Activated T-helper 1 cell treated with anti-CD3 and anti-CD28 coated beads, Interleukin-12 subunit alpha, Interleukin-12 subunit beta, Interleukin-2, Interleukin-4 antibody, amounts not matched to agents 30 ng/mL and 10 ng/mL and 1 ng/mL, durations not matched to agents 14 hours and 24 hours and 36 hours (primary cell): ENCODE measurements around the gene CDK3. TPM values are rescaled to one million over a fixed set of nuclear protein-coding genes. Genes with fewer than 3 reads are reported as not detected.
"Not testable (repeated sequence)": the region's sequence is repeated elsewhere in the genome, so short reads cannot be mapped to it uniquely, and the experiment has no call there.

Experiments
- DNase-seq: peaks from one replicate; pipeline ENCODE4 v3.0.0; 2021; ENCODE audit warnings: low spot score
- H3K27ac Mint-ChIP-seq: one replicate; pipeline ENCODE4 v1.8.0; 2021; ENCODE audit warnings: mild to moderate bottlenecking, mixed read lengths
- H3K27me3 Mint-ChIP-seq: one replicate; pipeline ENCODE4 v1.8.0; 2022; ENCODE audit warnings: mild to moderate bottlenecking, moderate library complexity, mixed read lengths; ENCODE audit not compliant: insufficient read depth
- H3K36me3 Mint-ChIP-seq: one replicate; pipeline ENCODE4 v1.8.0; 2021; ENCODE audit warnings: low read depth, mixed read lengths
- H3K4me1 Mint-ChIP-seq: one replicate; pipeline ENCODE4 v1.8.0; 2021; ENCODE audit warnings: low read depth, mixed read lengths
- H3K4me3 Mint-ChIP-seq: one replicate; pipeline ENCODE4 v1.8.0; 2021; ENCODE audit warnings: mild to moderate bottlenecking, moderate library complexity, mixed read lengths
- H3K9me3 Mint-ChIP-seq: one replicate; pipeline ENCODE4 v1.8.0; 2021; ENCODE audit warnings: mixed read lengths
- intact Hi-C: fragments of 100-400 bp; cut with micrococcal nuclease; formaldehyde crosslinking; loops from one replicate; pipeline ENCODE4 v1.15.1; 2024
- total RNA-seq: library from RNA; stranded (reverse); gene quantifications from 2 replicates; pipeline ENCODE4 v1.2.3, GENCODE V29; 2022

Gene CDK3
- total RNA-seq: 4.9 and 5.3 TPM in 2 replicates

DNA sequence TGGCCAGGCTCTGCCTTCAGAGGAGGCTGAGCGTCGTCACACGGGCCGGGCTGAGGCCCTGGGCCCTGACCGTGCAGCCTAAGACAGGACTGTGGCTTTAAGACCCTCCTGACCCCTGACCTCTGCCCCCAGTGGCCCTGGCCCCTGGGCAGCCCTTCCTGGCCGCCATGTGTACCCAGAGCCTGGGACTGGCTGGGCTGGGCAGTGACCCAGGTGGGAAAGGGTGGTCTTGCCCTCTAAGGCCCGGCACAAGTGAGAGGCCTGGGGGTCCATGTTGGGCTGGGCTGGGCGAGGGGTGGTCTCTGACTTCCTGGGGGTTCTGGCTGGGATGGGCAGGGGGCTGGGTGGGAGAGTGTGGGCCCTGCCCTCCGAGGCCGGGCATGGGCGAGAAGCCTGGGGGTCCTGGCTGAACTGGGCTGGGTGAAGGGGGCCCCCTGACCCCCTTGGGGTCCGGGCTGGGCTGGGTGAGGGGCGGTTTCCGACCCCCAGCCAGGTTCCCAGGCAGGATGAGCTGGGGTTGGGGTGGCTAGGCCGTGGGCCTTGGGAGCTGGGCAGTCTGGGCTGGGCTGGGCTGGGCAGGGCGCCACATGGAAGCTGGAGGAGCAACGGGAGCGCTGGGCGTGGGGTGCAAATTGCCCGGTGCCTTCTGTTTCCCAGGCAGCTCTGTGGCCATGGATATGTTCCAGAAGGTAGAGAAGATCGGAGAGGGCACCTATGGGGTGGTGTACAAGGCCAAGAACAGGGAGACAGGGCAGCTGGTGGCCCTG lies at the start of gene CDK3:
CDK3 (plus strand) TSS at position 101 of the 767 bp plus-strand sequence; CDS start at position 672, 571 bp downstream.
- peaks cover 2% of the 10 kb centered on the region for H3K36me3 Mint-ChIP-seq
- no peaks in the 10 kb centered on the region for H3K9me3 Mint-ChIP-seq
- H3K4me1 Mint-ChIP-seq: peaks cover 25% of the 10 kb centered on the region
- intact Hi-C loops: no loop called here
- no peaks in the 10 kb centered on the region for H3K27me3 Mint-ChIP-seq
- no peak within 1 kb of the TSS for H3K4me3 Mint-ChIP-seq
- DNase-seq: no peak
- no peak within 1 kb of the TSS for H3K27ac Mint-ChIP-seq

DNA sequence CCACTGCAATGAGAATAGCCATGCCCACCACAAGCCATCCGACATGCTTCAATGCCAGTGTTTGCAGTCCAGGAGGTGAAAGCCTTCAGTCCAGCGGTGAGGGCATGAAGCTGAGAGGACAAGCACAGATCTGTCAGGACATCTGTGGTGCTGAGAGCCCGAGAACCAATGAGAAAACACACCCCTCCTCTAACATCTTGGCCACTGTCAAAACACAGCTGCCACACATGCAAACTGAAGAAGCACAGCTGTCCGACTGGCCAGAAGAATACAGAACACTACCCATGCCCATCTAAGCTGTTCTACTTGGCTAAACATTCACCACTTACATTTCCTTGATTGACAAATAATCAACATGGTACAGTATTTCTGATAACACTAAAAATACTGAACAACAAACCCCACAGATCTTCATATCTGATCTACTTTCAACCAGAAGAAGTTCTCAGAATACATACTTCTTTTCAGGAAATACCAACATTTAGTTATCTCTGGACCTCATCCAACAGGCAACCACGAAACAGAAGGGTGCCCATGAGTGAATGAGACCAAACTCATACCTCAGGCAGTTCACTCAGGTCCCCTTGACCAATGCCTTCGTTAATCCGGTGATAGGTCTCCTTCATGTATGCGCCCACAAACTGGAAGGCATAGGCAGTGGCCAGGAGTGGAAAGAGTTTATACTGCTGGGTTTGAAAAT lies 49.6 kb upstream of the CDK3 start:
- H3K9me3 Mint-ChIP-seq: no peaks in the 10 kb centered on the region
- H3K4me3 Mint-ChIP-seq: no peak overlapping the region
- H3K36me3 Mint-ChIP-seq: peaks cover 25% of the 10 kb centered on the region
- H3K4me1 Mint-ChIP-seq: peaks cover 7% of the 10 kb centered on the region
- no peak overlapping the region for H3K27ac Mint-ChIP-seq
- no peak for DNase-seq
- no peaks in the 10 kb centered on the region for H3K27me3 Mint-ChIP-seq
- intact Hi-C loops: no loop called here

DNA sequence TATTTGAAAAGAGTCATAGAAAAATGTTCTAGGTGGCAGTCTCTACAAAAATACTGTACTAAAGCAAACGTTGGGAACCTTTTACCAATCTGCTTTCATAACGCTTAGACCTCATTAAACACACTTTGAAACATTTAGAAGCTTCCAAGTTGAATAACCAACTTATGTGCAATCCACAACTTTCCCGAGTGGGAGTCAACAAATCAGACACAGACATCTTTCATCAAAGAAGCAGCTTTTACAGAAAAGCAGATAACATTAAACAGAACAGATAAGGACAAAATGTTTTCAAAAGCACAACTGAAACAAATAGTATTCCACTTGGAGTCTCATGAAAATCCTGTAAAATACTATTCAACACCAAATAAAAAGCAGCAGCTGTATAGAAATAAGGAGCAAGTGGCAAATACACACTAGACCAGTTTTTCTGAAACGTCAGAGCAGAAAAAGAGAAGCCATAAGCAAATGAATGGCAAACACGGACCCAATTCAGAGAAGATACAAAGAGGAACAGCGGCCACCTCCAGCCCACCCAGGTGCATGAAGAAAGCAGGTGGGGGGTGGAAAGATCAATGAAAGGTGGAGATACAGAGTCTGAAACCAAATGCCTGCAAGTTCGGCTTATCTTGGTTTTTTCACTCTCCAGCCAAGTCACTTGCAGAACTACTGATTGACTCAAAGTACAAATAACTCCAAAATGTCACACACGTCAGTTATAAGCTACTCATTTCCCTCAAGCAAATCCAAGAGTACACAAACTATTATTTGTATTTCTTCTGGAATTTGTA lies 41.4 kb upstream of the CDK3 start:
- Mint-ChIP-seq H3K27ac (no peak overlapping the region), H3K27me3 (no peaks in the 10 kb centered on the region), H3K9me3 (no peaks in the 10 kb centered on the region), H3K4me3 (no peak overlapping the region), H3K36me3 (peaks cover 12% of the 10 kb centered on the region), H3K4me1 (peaks cover 5% of the 10 kb centered on the region)
- intact Hi-C loops: no loop called here
- no peak for DNase-seq

DNA sequence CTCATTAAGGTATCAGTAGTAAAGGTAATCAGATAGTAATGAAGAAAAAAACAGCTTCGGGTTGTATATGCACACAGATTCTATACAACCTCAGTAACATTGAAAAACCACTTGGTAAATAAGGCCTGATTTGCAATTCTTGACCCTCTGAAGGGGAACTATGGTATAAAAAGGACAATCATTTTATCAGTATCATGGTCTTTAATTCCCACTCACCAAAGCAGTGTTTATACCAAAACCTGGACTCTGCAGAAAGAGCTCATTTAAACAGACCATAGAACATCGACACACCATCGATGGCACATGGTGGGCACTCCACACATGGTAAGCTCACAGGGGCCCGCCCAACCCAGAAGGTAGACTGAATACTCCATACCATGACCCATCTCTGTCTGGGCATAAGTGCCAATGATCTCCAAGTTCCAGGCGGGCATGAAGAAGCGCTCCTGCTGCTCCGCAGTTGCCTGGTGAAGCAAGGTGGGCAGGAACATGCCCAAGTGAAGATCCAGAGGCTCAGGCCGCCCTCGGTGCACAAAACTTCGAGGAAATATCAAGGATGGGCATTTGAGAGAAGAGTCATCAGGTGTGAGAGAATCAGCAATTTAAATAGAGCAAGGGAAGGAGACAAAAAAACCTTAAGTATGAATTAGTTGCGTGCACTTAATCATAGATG lies 40.7 kb upstream of the CDK3 start:
- no peak overlapping the region for H3K4me3 Mint-ChIP-seq
- no peaks in the 10 kb centered on the region for H3K9me3 Mint-ChIP-seq
- no peaks in the 10 kb centered on the region for H3K27me3 Mint-ChIP-seq
- peaks cover 5% of the 10 kb centered on the region for H3K4me1 Mint-ChIP-seq
- H3K27ac Mint-ChIP-seq: no peak overlapping the region
- peaks cover 12% of the 10 kb centered on the region for H3K36me3 Mint-ChIP-seq
- no peak for DNase-seq
- intact Hi-C loops: no loop called here

DNA sequence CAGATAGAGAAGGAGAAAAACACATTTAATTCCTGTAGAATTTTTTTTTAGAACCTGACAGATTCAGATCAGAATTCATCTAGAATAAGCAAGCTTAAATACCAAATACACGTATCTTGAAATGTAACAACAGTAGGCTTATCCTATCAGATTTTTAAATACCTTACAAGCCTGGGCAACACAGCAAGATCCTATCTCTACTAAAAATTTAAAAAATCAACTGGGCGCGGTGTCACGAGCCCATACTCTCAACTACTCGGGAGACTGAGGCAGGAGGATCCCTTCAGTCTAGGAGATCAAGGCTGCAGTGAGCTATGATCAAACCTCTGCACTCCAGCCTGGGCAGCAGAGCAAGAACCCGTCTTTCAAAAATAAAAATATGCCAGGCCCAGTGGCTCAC lies 35.2 kb upstream of the CDK3 start:
- H3K27me3 Mint-ChIP-seq: no peaks in the 10 kb centered on the region
- intact Hi-C loops: no loop called here
- DNase-seq: no peak
- no peaks in the 10 kb centered on the region for H3K9me3 Mint-ChIP-seq
- no peak overlapping the region for H3K27ac Mint-ChIP-seq
- no peaks in the 10 kb centered on the region for H3K4me1 Mint-ChIP-seq
- H3K36me3 Mint-ChIP-seq: peaks cover 4% of the 10 kb centered on the region
- no peak overlapping the region for H3K4me3 Mint-ChIP-seq

DNA sequence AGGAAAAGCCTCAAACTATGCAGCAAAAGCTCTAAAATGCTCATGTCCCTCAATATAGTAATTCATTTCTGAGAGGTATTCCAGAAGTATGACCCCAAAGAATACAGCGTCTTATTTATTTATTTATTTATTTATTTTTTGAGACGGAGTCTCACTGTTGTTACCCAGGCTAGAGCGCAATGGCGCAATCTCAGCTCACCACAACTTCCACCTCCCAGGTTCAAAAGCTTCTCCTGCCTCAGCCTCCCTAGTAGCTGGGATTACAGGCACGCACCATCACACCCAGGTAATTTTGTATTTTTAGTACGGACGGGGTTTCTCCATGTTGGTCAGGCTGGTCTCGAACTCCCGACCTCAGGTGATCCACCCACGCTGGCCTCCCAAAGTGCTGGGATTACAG lies 31.6 kb upstream of the CDK3 start:
- H3K9me3 Mint-ChIP-seq, intact Hi-C loops, DNase-seq, H3K27ac Mint-ChIP-seq, H3K4me1 Mint-ChIP-seq, H3K4me3 Mint-ChIP-seq, H3K27me3 Mint-ChIP-seq: not testable (repeated sequence)
- peaks cover 19% of the 10 kb centered on the region for H3K36me3 Mint-ChIP-seq

DNA sequence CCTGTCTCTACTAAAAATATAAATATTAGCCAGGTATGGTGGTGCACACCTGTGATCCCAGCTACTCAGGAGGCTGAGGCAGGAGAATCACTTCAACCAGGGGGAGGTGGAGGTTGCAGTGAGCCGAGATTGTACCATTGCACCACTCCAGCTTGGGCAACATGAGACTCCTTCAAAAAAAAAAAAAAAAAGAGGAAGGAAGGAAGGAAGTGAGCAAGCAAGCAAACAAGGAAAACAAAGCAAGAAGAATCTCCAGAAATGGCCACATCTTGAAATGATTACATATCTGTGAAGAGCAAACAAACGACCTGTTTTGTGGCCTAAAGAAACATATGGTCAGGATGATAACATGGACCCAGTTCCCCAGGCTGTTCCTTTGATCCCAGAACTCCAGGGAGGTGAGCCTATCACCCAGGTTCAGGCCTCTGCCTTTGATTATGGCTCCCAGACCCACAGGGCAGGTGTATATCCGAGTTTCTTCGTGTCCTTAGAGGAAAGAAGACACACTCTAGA lies 30.6 kb upstream of the CDK3 start:
- no peaks in the 10 kb centered on the region for H3K9me3 Mint-ChIP-seq
- peaks cover 22% of the 10 kb centered on the region for H3K36me3 Mint-ChIP-seq
- H3K27me3 Mint-ChIP-seq: no peaks in the 10 kb centered on the region
- H3K27ac Mint-ChIP-seq: no peak overlapping the region
- intact Hi-C loops: loop anchor here (10.0 kb wide), 1 partner anchor 1695 kb away; no protein-coding TSS in a partner anchor
- H3K4me1 Mint-ChIP-seq: no peaks in the 10 kb centered on the region
- no peak for DNase-seq
- no peak overlapping the region for H3K4me3 Mint-ChIP-seq

DNA sequence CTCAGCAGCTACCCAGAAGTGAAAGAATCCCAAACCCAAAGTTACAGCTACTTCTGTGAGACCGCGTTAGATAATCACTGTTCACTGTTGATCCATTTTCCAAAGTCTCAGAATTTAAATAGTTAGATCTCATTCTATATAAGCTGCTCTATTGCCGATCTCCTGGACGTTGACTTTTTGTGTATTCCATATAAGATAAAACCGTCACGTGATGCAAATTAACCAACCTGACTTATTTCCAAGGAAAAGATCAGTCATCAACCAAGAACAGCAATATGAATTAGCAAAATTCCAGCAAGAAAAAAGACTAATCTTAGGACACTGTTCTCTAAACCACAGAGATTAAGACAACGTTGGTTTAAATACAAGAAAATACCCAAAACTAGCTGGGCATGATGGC lies 30.0 kb upstream of the CDK3 start:
- H3K4me1 Mint-ChIP-seq: peaks cover 2% of the 10 kb centered on the region
- H3K27me3 Mint-ChIP-seq: no peaks in the 10 kb centered on the region
- H3K9me3 Mint-ChIP-seq: no peaks in the 10 kb centered on the region
- no peak overlapping the region for H3K4me3 Mint-ChIP-seq
- H3K36me3 Mint-ChIP-seq: peaks cover 23% of the 10 kb centered on the region
- intact Hi-C loops: loop anchor here (10.0 kb wide), 1 partner anchor 1694 kb away; no protein-coding TSS in a partner anchor
- no peak overlapping the region for H3K27ac Mint-ChIP-seq
- no peak for DNase-seq

DNA sequence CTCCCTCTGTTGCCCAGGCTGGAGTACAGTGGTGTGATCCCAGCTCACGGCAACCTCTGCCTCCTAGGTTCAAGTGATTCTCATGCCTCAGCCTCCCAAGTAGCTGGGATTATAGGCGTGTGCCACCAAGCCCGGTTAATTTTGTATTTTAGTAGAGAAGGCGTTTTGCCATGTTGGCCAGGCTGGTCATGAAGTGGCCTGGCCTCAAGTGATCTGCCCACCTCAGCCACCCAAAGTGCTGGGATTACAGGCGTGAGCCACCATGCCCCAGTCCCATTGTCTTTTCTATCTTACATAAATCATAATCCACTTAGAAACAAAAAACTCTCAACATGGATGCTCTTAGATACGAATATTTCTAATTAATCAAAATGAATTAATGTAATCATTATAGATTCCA lies 25.5 kb upstream of the CDK3 start:
- intact Hi-C loops: loop anchor here (10.0 kb wide), 1 partner anchor 1690 kb away; no protein-coding TSS in a partner anchor
- Mint-ChIP-seq H3K4me1 (peaks cover 23% of the 10 kb centered on the region), H3K36me3 (peaks cover 27% of the 10 kb centered on the region)
- H3K27me3 Mint-ChIP-seq, H3K9me3 Mint-ChIP-seq, H3K27ac Mint-ChIP-seq, H3K4me3 Mint-ChIP-seq, DNase-seq: not testable (repeated sequence)

DNA sequence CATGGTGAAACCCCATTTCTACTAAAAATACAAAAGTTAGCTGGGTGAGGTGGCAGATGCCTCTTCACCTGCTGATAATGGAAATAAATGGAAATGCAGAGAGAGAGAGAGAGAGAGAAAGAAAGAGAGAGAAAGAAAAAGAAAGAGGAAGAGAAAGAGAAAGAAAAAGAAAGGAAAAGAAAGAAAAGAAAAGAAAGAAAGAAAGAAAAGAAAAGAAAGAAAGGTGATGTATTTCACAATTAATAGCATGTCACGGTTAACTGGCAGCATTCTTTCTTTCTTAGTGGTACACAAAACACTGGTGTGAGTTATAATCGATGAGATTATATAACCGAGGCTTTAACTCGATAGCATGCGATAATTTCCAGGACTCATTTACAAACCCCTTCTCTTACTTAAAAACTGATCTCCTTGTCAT lies 24.9 kb upstream of the CDK3 start:
- Mint-ChIP-seq H3K4me3 (no peak overlapping the region), H3K27ac (no peak overlapping the region), H3K9me3 (no peaks in the 10 kb centered on the region), H3K36me3 (peaks cover 24% of the 10 kb centered on the region), H3K4me1 (peaks cover 29% of the 10 kb centered on the region), H3K27me3 (no peaks in the 10 kb centered on the region)
- no peak for DNase-seq
- intact Hi-C loops: loop anchor here (10.0 kb wide), 1 partner anchor 1689 kb away; no protein-coding TSS in a partner anchor

DNA sequence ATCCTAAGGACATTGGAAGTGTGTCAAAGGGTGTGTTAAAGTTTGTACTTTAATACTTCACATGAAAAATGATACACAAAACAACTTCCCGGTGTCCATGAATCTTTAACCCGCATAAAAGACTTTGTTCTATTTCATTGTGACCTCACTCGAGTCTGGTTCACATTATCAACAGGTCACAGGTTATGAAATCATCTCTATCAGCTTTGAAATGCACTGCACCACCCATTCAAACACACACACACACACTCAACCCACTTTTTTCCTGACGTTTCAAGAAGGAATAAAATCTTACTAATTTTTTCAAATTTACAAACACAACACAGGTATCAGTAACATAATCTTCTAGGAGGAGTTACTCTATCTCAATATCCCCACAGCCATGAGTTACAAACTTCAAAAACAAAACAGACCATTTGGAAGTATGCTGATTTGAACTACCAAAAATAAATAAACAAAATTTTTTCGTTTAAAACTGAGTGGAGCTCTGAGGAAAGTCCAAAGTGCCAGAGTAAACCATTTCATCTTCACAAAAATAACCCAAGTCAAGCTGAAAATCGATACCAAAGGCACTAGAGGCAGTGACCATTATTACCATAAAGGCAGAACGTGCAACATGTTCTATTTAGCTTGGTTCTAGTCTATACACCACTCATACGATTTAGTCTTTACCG lies 24.3 kb upstream of the CDK3 start:
- peaks cover 23% of the 10 kb centered on the region for H3K36me3 Mint-ChIP-seq
- no peaks in the 10 kb centered on the region for H3K9me3 Mint-ChIP-seq
- no peaks in the 10 kb centered on the region for H3K27me3 Mint-ChIP-seq
- DNase-seq: no peak
- H3K27ac Mint-ChIP-seq: peak overlapping the region; percentile 35
- intact Hi-C loops: loop anchor here (10.0 kb wide), 1 partner anchor 1688 kb away; no protein-coding TSS in a partner anchor
- no peak overlapping the region for H3K4me3 Mint-ChIP-seq
- peaks cover 33% of the 10 kb centered on the region for H3K4me1 Mint-ChIP-seq
